Measurements from ENCODE around the gene ARF3.
"Not testable (repeated sequence)": the region's sequence is repeated elsewhere in the genome, so short reads cannot be mapped to it uniquely, and the experiment has no call there.

ARF3 gene

GRCh38 chr12:48924617-48925303, 32.5 kb downstream of the ARF3 start:
- DNase-seq: no peak

DNA sequence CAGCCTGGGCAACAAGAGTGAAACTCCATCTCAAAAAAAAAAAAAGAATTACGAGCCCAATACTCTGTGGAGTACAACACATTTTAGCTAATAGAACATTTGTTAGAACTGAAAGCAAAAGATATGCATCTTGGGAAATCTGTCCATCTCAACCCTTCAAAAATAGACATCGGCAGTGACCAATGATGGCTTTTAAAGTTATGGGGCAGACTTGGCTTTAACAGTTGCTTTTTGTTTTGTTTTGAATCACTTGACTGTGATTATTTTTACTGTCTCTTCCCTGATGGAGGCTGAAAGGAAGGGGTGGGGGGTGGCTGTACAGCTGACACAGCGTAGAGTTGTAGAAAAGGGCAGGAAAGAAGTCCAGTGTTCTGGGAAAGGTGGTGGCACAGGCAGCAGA, 34.2 kb downstream of the ARF3 start:
- DNase-seq: no peak

- peak; percentile 20 for DNase-seq
Measured at GRCh38 chr12:48917857-48918537, 39.3 kb downstream of the ARF3 start.

DNA sequence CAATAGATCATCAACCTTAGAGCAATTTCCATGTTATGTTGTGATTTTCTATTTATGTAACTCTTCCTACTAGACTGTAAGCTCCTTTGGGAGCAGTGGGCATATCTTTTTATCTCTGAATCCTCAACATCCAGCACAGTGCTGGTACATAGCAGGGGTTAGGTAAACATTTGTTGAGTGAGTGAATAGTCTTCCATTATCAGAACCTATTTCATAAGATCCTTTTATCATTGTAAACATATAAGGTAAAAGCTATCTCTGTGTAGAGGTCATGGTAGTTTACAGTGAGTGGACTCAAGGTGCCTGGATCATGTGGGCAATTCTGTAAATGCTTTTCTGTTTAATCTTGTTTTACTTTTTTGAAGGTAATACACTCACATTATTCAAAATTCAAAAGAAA, 47.1 kb downstream of the ARF3 start:
- DNase-seq: no peak

DNA sequence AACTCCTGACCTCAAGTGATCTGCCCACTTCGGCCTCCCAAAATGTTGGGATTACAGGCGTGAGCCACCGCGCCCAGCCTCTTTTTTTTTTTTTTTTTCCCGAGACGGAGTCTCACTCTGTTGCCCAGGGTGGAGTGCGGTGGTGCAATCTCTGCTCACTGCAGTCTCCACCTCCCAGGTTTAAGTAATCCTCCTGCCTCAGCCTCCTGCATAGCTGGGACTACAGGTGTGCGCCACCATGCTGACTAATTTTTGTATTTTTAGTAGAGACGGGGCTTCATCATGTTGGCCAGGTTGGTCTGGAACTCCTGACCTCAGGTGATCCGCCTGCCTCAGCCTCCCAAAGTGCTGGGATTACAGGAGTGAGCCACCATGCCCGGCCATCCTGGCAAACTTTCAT, 47.6 kb downstream of the ARF3 start:
- not testable (repeated sequence) for DNase-seq

- no peak for DNase-seq
Measured at GRCh38 chr12:48907245-48907644, 50.0 kb downstream of the ARF3 start.

GRCh38 chr12:48903982-48904411, 53.3 kb downstream of the ARF3 start:
- peak; percentile 64 for DNase-seq

GRCh38 chr12:48903363-48903981, 53.8 kb downstream of the ARF3 start:
- DNase-seq: no peak

DNA sequence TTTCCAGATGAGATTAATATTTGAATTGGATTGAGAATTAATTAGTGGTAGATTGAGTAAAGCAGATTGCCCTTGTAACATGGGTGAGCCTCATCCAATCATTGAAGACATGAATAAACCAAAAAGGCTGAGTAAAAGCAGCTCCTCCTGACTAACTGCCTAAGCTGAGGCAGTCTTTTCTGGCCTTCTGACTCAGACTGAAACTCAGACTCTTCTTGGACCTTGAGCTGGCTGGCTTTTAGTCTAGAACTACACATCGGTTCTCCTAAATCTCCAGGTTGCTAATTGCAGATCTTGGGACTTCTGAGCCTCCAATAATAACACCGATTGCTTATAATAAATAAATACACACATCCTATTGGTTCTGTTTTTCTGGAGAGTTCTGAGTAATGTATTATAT, 56.0 kb downstream of the ARF3 start:
- no peak for DNase-seq

- DNase-seq: no peak
Measured at GRCh38 chr12:48899651-48900050, 57.6 kb downstream of the ARF3 start.

- DNase-seq: no peak
Measured at GRCh38 chr12:48894271-48894670, 63.0 kb downstream of the ARF3 start.

DNA sequence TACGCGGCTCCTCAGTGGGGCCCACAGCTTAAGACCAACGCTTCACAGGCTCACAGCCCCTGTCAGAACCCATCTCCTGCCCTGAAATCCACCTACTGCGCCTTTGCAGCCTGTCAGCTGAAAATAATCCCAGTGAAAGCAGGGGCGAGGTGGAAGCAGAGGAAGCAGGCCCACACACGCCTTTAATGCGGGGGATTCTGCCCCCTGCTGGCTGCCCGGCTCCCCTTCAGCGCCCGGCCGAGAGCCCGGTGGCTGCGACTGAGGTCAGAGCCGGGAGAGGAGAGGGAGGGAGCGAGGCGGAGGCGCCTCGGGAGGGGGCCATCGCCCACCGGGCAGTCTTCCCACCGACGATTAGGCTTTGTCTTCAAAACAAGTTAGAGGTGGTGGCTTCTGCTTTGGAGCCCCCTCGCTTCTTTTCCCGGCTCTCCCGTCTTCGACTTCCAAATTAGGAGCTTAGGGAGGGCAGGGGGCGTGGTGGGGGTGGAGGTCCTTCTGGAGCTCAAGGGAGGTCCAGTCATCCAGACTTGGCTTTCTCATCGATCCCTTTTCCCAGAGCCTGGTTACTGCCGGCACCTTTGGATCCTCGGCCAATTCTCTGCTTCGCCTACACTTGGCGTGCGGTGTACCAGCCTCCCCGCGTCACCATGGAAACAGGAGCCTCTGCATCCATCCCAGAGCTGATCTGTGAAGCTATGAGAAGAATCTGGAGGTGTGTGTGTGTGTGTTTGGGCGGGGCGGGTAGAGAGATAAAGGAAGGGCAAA, 66.4 kb downstream of the ARF3 start:
- peak; percentile 54 for DNase-seq

GRCh38 chr12:48889679-48890078, 67.6 kb downstream of the ARF3 start:
- DNase-seq: no peak

All from GDM1 (cell line).